AG10803 (cell line): ENCODE measurements around the gene DNASE1.

Source experiments
- DNase-seq: peaks from one replicate; pipeline ENCODE4 v3.0.0; 2010; ENCODE audit warnings: low read depth
- H3K4me3 ChIP-seq: 2 replicates; pipeline ENCODE4 v1.5.1; 2011; ENCODE audit warnings: mild to moderate bottlenecking, low read length, control low read depth
- CTCF ChIP-seq: conservative IDR thresholded peaks from 2 replicates; pipeline ENCODE4 v1.5.1; 2011; ENCODE audit warnings: mild to moderate bottlenecking, low read length, control low read depth, inconsistent platforms

DNASE1 gene

DNA sequence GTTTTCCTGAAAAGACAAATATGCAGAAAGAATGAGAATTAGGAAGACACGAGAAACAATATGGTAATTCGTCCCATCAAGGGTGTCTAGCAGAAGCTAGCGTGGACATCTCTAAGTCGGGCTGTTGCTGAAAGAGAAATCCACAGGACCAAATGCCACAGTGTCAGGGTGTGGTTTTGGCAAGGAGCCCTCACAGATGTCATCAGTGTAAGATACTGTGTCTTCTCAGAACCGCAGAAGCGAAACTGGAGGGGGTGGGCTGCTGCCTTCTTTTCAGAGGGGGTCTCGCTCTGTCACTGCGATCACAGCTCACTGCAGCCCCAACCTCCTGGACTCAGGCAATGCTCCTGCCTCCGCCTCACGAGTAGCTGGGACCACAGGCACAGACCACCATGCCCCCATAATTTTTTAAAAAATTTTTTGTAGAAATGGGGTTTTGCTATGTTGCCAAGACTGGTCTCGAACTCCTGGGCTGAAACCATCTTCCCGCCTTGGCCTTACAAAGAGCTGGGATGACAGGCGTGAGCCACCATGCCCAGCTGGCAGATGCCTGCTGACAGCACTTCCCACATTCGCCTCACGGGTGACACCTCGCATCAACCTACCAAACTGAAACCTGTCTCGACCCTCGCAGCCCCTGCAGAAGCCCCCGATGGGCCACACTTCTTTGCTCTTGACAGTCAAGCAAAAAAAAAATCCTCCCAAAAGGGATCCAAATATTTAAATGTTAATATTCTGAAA lies 36.7 kb downstream of the DNASE1 start:
- TF ChIP-seq CTCF = peak; percentile 36
- peak overlapping the region; percentile 56 for H3K4me3 ChIP-seq
- peak; percentile 72 for DNase-seq

- no peak overlapping the region for H3K4me3 ChIP-seq
- TF ChIP-seq CTCF = no peak
- peak; percentile 29 for DNase-seq
These were observed 37.3 kb downstream of the DNASE1 start for GRCh38 chr16:3691761-3692160.

- no peak for DNase-seq
- no peak overlapping the region for H3K4me3 ChIP-seq
- no peak for TF ChIP-seq CTCF
These were observed 39.6 kb downstream of the DNASE1 start for GRCh38 chr16:3694051-3694450.

DNA sequence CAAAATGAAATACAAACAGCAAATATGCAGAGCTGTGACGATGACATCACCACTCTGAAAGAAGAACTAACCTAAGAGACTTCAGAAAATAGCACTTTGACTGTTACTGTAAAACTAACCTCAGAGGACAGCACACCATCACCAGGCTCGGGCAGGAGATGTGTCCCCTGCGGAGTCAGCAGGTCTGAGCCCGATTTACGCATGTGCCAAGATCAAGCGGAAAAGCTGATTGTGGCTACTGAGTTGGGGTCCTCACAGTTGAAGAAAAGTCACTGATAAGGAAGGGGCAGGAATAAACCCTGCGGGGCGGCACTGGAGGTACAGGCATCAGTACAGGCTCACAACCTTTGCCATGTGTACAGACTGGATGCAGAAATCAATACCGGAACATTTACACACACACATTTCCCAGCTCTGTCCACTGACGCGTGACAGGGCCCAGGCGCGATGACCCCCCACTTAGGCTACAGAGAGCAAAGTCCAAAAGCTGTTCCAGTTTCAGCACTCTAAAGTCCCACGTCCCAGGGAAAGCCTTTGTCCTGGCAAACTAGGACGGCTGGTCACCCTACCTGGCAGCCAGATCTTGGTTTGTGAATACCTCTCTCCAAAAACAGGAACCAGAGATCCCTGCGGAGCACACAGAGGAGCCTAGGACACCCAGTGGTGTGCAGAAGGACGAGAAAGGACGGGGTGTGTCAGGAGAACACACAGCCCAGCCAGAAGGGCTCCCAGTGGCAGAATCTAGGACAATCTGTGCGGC lies 41.3 kb downstream of the DNASE1 start:
- H3K4me3 ChIP-seq = no peak overlapping the region
- no peak for TF ChIP-seq CTCF
- no peak for DNase-seq

DNA sequence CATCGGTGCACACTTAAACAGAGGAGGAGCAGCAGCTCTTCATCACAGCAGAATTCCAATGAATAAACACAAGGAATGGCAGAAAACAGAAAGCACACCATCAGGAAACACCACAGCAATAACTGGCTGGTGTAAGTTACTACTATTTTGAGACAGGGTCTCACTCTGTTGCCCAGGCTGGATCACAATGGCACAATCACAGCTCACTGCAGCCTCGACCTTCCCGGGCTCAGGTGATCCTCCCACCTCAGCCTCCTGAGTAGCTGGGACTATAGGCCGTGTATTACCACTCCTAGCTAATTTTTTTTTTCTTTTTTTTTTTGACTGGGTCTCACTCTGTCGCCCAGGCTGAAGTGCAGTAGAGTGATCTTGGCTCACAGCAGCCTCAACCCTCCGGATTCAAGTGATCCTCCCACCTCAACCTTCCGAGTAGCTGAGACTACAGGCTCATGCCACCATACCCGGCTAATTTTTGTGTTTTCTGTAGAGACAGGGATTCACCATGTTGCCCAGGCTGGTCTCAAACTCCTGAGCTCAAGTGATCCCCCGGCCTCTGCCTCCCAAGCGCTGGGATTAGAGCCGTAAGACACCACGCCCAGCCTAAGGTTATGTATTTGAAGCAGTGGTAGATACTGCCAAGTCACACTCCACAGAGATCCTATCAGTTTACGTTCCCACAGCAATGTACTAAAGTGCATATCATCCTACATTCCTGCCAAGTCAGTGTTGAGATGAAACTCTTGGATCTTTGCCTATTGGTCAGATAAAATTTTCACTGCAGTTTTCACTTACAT lies 42.1 kb downstream of the DNASE1 start:
- DNase-seq = peak; percentile 56
- TF ChIP-seq CTCF = no peak
- H3K4me3 ChIP-seq = no peak overlapping the region

DNA sequence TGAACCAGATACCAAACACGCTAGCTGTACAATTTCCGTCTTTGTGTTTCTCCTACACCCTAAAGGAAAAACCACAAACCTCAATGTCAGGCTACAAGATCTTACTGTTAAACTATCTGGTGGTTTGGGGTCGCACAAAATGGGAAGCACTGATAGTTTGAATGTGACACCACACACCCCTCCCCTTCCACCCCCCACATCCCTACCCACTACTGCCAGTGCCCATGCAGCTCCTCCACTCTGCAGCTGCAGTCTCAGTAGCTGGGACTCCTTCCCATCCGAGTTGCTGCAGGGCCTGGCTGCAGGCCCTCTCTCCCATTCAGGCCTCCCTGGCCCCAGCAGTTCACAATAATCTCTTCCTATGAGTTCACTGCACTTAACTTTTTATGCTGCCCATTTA lies 44.5 kb downstream of the DNASE1 start:
- no peak for TF ChIP-seq CTCF
- no peak for DNase-seq
- H3K4me3 ChIP-seq = no peak overlapping the region
